ENCODE results near the gene S1PR4.

DNA sequence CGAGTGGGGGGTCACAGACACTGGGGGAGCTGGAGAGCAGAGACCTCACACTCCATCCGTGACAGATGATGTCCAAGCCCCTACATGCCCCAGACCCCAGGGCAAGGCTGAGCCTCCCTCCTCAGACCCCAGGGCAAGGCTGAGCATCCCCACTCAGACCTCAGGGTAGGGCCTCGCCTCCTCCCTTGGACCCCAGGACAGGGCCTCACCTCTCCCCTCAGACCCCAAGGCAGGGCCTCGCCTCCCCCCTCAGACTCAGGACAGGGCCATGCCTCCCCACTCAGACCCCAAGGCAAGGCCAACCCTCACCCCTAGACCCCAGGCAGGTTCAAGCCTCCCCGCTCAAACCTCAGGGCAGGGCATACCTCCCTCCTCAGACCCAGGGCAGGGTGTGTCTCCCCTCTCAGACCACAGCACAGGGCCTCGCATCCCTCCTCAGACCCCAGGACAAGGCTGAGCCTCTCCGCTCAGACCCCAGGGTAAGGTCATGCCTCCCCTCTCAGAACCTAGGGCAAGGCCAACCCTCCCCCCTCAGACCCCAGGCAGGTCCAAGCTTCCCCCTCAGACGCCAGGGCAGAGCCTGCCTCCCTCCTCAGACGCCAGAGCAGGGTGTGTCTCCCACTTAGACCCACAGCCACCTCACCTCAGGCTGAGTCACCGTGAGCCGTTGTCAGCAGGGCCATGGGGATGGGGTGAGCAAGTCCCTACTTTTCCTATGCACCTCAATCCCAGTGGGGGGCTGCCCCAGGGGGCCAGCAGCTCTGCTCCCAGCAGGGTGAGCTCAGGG is 1.7 kb upstream of the S1PR4 start:
- TF ChIP-seq, protein P1, sequence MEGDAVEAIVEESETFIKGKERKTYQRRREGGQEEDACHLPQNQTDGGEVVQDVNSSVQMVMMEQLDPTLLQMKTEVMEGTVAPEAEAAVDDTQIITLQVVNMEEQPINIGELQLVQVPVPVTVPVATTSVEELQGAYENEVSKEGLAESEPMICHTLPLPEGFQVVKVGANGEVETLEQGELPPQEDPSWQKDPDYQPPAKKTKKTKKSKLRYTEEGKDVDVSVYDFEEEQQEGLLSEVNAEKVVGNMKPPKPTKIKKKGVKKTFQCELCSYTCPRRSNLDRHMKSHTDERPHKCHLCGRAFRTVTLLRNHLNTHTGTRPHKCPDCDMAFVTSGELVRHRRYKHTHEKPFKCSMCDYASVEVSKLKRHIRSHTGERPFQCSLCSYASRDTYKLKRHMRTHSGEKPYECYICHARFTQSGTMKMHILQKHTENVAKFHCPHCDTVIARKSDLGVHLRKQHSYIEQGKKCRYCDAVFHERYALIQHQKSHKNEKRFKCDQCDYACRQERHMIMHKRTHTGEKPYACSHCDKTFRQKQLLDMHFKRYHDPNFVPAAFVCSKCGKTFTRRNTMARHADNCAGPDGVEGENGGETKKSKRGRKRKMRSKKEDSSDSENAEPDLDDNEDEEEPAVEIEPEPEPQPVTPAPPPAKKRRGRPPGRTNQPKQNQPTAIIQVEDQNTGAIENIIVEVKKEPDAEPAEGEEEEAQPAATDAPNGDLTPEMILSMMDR (IDR thresholded peaks at IDR 0.05) = no peak
- no peak for TF ChIP-seq POLR2A (IDR thresholded peaks at IDR 0.05)

Data from Peyer's patch (tissue), 4 donors.